GM12878 (cell line): ENCODE data around the gene STARD4. TPM values are rescaled to one million over a fixed set of nuclear protein-coding genes. Genes with fewer than 3 reads are reported as not detected.
A peak's percentile ranks its signal among the peaks of the same experiment; 100 is the strongest.

Source experiments
- ATAC-seq: fragments of 200-7000 bp; cut with Tn5 transposase; 3 replicates; pipeline ENCODE4 v1.9.1; 2020; ENCODE audit warnings: mild to moderate bottlenecking, moderate library complexity
- BruUV-seq: library from RNA; stranded (reverse); fragments of 400-500 nt; replicated peaks from 2 replicates; lab custom pipeline; 2021; lab: Mats Ljungman, UMichigan
- CTCF ChIA-PET: fragments of 300-600 bp; sonication (Branson Sonifier 250); formaldehyde crosslinking; extraction: SDS; loops from one replicate; lab custom pipeline; 2021; ENCODE audit warnings: inconsistent platforms; lab: Yijun Ruan, JAX
- POLR2A ChIA-PET: fragments of 350-600 bp; formaldehyde crosslinking; extraction: SDS; loops from one replicate; lab custom pipeline; 2021; ENCODE audit warnings: inconsistent platforms; lab: Charles Lee
- RAD21 ChIA-PET: fragments of 300-600 bp; sonication (Branson Sonifier 250); formaldehyde crosslinking; loops from one replicate; lab custom pipeline; 2023; ENCODE audit warnings: antibody characterized with exemption; ENCODE audit not compliant: unreplicated experiment; lab: Charles Lee
- SMC1A ChIA-PET: fragments of 300-600 bp; sonication (Branson Sonifier 250); formaldehyde crosslinking; loops from one replicate; lab custom pipeline; 2023; ENCODE audit not compliant: unreplicated experiment, uncharacterized antibody; lab: Charles Lee
- DNase-seq: peaks from one replicate; pipeline ENCODE4 v3.0.0-alpha.2; 2011; ENCODE audit warnings: low read depth, low spot score
- FAIRE-seq: peaks from 3 replicates; lab custom pipeline; 2011; peaks lifted over from hg19 to GRCh38; lab: Jason Lieb, UNC
- H2AFZ ChIP-seq: 2 replicates; pipeline ENCODE4 v1.6.0; 2011; ENCODE audit warnings: low read depth, low read length, control low read depth; ENCODE audit not compliant: control insufficient read depth
- H3K27ac ChIP-seq: 2 replicates; pipeline ENCODE4 v1.5.1; 2011; ENCODE audit warnings: control low read depth; ENCODE audit not compliant: control insufficient read depth, insufficient read depth
- H3K27me3 ChIP-seq, 2 experiments: replicated peaks in 1 of 2; 2 replicates each; pipeline versions ENCODE4 v1.6.0 to v1.6.1; 2011; ENCODE audit warnings: low read length in 1 of 2; ENCODE audit not compliant: control insufficient read depth in 2 of 2, insufficient read depth in 2 of 2
- H3K36me3 ChIP-seq, 2 experiments: 2 replicates each; pipeline ENCODE4 v1.5.1; 2011; ENCODE audit warnings: low read length in 1 of 2; ENCODE audit not compliant: control insufficient read depth in 2 of 2, insufficient read depth in 2 of 2
- H3K4me1 ChIP-seq: 2 replicates; pipeline ENCODE4 v1.6.1; 2011; ENCODE audit warnings: mild to moderate bottlenecking, low read length, moderate library complexity, mixed read lengths; ENCODE audit not compliant: control insufficient read depth, insufficient read depth
- H3K4me2 ChIP-seq: 2 replicates; pipeline ENCODE4 v1.6.0; 2011; ENCODE audit warnings: control low read depth; ENCODE audit not compliant: control insufficient read depth, insufficient read depth
- H3K4me3 ChIP-seq: fragments of 200-600 bp; sonication (generic); 2 replicates; pipeline ENCODE4 v1.5.1; 2016
- H3K79me2 ChIP-seq: 2 replicates; pipeline ENCODE4 v1.6.0; 2011; ENCODE audit warnings: low read length; ENCODE audit not compliant: control insufficient read depth, insufficient read depth
- H3K9ac ChIP-seq: 2 replicates; pipeline ENCODE4 v1.8.0; 2011; ENCODE audit warnings: low read length, control low read depth, mixed read lengths; ENCODE audit not compliant: control insufficient read depth, insufficient read depth
- H3K9me3 ChIP-seq: replicated peaks from 3 replicates; pipeline ENCODE4 v1.5.1; 2011; ENCODE audit warnings: mild to moderate bottlenecking, low read length; ENCODE audit not compliant: control insufficient read depth, insufficient read depth
- H4K20me1 ChIP-seq: 2 replicates; pipeline ENCODE4 v1.6.0; 2011; ENCODE audit not compliant: control insufficient read depth, insufficient read depth
- BCL11A ChIP-seq: IDR thresholded peaks from 2 replicates; pipeline ENCODE4 v1.6.1; 2011; ENCODE audit warnings: low read depth, low read length
- BHLHE40 ChIP-seq, 2 experiments: fragments of 450-650 bp in 1 of 2; IDR thresholded peaks; 2 replicates each; pipeline ENCODE4 v1.6.1; 2011 to 2017; ENCODE audit warnings: low read depth in 2 of 2, borderline replicate concordance in 1 of 2, improper control_type of control experiment in 1 of 2, low read length in 1 of 2, mild to moderate bottlenecking in 1 of 2
- DPF2 ChIP-seq: fragments of 450-650 bp; IDR thresholded peaks from 2 replicates; pipeline ENCODE4 v1.6.1; 2017; ENCODE audit warnings: mild to moderate bottlenecking
- FOXM1 ChIP-seq: IDR thresholded peaks from 2 replicates; pipeline ENCODE4 v1.6.1; 2012; ENCODE audit warnings: low read depth, mild to moderate bottlenecking, inconsistent platforms, low read length, moderate library complexity
- GATAD2B ChIP-seq: fragments of 450-650 bp; conservative IDR thresholded peaks from 2 replicates; pipeline ENCODE4 v1.6.1; 2017; ENCODE audit warnings: low read depth, mild to moderate bottlenecking, moderate library complexity
- IKZF2 ChIP-seq, 2 experiments: fragments of 450-650 bp; IDR thresholded peaks; 2 replicates each; pipeline ENCODE4 v1.6.1; 2017; ENCODE audit warnings: mild to moderate bottlenecking in 2 of 2, moderate library complexity in 2 of 2
- MTA2 ChIP-seq: fragments of 450-650 bp; IDR thresholded peaks from 2 replicates; pipeline ENCODE4 v1.6.1; 2016; ENCODE audit warnings: low read depth, mild to moderate bottlenecking, moderate library complexity
- NFIC ChIP-seq: IDR thresholded peaks from 2 replicates; pipeline ENCODE4 v1.6.1; 2012; ENCODE audit warnings: low read depth, mild to moderate bottlenecking, inconsistent platforms, low read length, moderate library complexity
- RELA ChIP-seq: fragments of 450-650 bp; IDR thresholded peaks from 2 replicates; pipeline ENCODE4 v1.8.0; 2014; ENCODE audit warnings: borderline replicate concordance; ENCODE audit not compliant: partially characterized antibody
- RUNX3 ChIP-seq: IDR thresholded peaks from 2 replicates; pipeline ENCODE4 v1.6.1; 2012; ENCODE audit warnings: low read length, inconsistent platforms
- TCF3 ChIP-seq: IDR thresholded peaks from 2 replicates; pipeline ENCODE4 v1.6.1; 2012; ENCODE audit warnings: low read depth, mild to moderate bottlenecking, low read length, borderline replicate concordance; ENCODE audit not compliant: insufficient read depth
- WGBS: methylation state at CpG from one replicate; pipeline ENCODE4 v1.1.6; 2016; ENCODE audit warnings: low lambda C conversion rate; ENCODE audit not compliant: insufficient replicate concordance, insufficient coverage; ENCODE audit errors: missing lambda C conversion rate; 5-methylcytosine and 5-hydroxymethylcytosine counted together
- in situ Hi-C: fragments of 300-500 bp; cut with MboI; formaldehyde crosslinking; loops from 9 replicates; pipeline ENCODE4 v1.14.3; 2018; ENCODE audit warnings: mixed read lengths
- intact Hi-C: fragments of 100-400 bp; cut with micrococcal nuclease; formaldehyde crosslinking; loops from one replicate; pipeline ENCODE4 v1.14.2; 2022; ENCODE audit not compliant: unreplicated experiment
- polyA plus RNA-seq, 11 experiments: library from polyadenylated mRNA; depleted of rRNA in 4 of 11; unstranded in 6 of 11; stranded (reverse) in 5 of 11; fragments of >200 nt; fragmentation: Nextera tagmentation in 4 of 11; fragmentation: Illumina TruSeq in 1 of 11; extraction: Ambion mirVana in 4 of 11; extraction: Trizol in 1 of 11; gene quantifications; 1 replicate in 1 of 11; 2 replicates in 10 of 11; pipeline versions ENCODE4 v1.2.1 to v1.2.3, GENCODE V29; 2011 to 2016; ENCODE audit warnings: inconsistent platforms in 2 of 11, missing spikeins in 2 of 11, low read depth in 1 of 11
- total RNA-seq, 4 experiments: library from RNA; depleted of rRNA in 3 of 4; stranded (reverse); fragments of >200 nt in 3 of 4; fragmentation: Illumina TruSeq in 1 of 4; extraction: Trizol in 1 of 4; gene quantifications; 2 replicates each; pipeline versions ENCODE4 v1.2.1 to v1.2.3, GENCODE V29; 2013 to 2021
- TF ChIP-seq, protein P1 (sequence below): fragments of 450-650 bp; formaldehyde crosslinking; IDR thresholded peaks from 2 replicates; pipeline ENCODE4 v1.4.0; 2020; ENCODE audit warnings: mild to moderate bottlenecking, moderate library complexity
- TF ChIP-seq, protein P2 (sequence below): fragments of 450-650 bp; IDR thresholded peaks from 2 replicates; pipeline ENCODE4 v1.6.1; 2017; ENCODE audit warnings: antibody characterized with exemption, mild to moderate bottlenecking, moderate library complexity
- TF ChIP-seq, protein P3 (sequence below): fragments of 450-650 bp; IDR thresholded peaks from 2 replicates; pipeline ENCODE4 v1.6.1; 2016; ENCODE audit warnings: mild to moderate bottlenecking

The STARD4 gene
- total and polyA plus RNA-seq, 10 of the 15 experiments (the other 5 are each of a cell fraction or from before 2014, with no cell fraction given): 41.9 to 190 (median 71.6) TPM

DNA sequence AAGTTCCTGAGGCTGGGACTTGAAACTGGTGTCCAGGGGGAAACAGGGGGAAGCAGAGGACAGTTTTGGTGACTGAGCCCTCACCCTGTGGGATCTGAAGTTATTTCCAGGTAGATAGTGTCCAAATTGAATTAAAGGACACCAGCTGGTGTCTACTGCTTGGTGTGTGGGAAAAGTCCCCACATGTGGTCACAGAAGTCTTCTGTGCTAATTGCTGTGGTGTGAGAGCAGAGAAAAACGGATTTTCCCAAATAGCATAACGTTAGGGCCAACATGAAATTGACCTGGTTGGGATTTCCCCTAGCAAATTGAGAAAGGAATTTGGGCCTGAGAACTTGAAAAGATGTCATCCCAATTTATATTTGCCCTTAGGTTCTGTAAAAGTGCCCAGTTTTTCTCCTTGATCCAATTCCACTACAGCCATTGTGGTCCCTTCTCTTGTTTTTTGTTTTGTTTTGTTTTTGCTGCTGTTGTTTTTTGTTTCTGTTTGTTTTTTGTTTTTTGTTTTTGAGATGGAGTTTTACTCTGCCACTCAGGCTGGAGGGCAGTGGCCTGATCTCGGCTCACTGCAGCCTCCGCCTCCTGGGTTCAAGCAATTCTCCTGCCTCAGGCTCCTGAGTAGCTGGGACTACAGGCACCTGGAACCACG lies 5.6 kb upstream of the STARD4 start:
- Histone ChIP-seq H3K4me3 (no peak overlapping the region), H4K20me1 (no peaks in the 10 kb centered on the region), H3K9ac (no peak overlapping the region), H3K36me3 (no peaks in the 10 kb centered on the region), H3K79me2 (peaks cover 2% of the 10 kb centered on the region), H3K27ac (peak overlapping the region; percentile 54), H3K4me1 (peaks cover 19% of the 10 kb centered on the region), H3K27me3 (no peaks in the 10 kb centered on the region), H3K9me3 (no peaks in the 10 kb centered on the region; the same call in 2 of the 3 replicates), H3K4me2 (peak overlapping the region; percentile 28; the same call in 1 of the 2 replicates), H2AFZ (peak overlapping the region; percentile 74)
- intact Hi-C loops: loop anchor here (10.0 kb wide), 1 partner anchor 1007 kb away; no protein-coding TSS in a partner anchor
- ATAC-seq (peak; percentile 81), DNase-seq (peak; percentile 64), FAIRE-seq (peak; percentile 41)
- ChIA-PET RAD21 (interaction anchor here (1.4 to 1.6 kb wide), 2 partner anchors 10 to 45 kb away, joined by 3 to 6 read pairs; no protein-coding TSS in a partner anchor), POLR2A (interaction anchor here (0.5 to 2.2 kb wide), 6 partner anchors 9 to 432 kb away, joined by 3 to 8 read pairs (median 4); no protein-coding TSS in a partner anchor), CTCF (interaction anchor here (1.1 to 7.7 kb wide), 4 partner anchors 10 to 657 kb away, joined by 3 to 80 read pairs (median 4); no protein-coding TSS in a partner anchor), SMC1A (interaction anchor here (0.8 to 1.8 kb wide), 4 partner anchors 8 to 239 kb away, joined by 3 to 10 read pairs (median 4); no protein-coding TSS in a partner anchor)
- no TSS peak for BruUV-seq
- 71% methylated on average over 5 of the region's 5 CpGs for WGBS
- in situ Hi-C loops: loop anchor here (25.0 kb wide), 2 partner anchors 781 to 1444 kb away; partner anchors contain the start of genes SLC25A46 and TMEM232
- TF ChIP-seq DPF2 (peak; percentile 52), BCL11A (peak; percentile 86), RUNX3 (peak; percentile 94), NFIC (peak; percentile 65; the same call in 1 of the 2 replicates), GATAD2B (peak; percentile 71), TCF3 (no peak), FOXM1 (peak; percentile 73; the same call in 1 of the 2 replicates), BHLHE40 (IDR thresholded peaks at IDR 0.05; ENCODE audit: borderline replicate concordance in 1 of 2, low read depth in 2 of 2, low read length in 1 of 2) (peak in 1 of 2 experiments; percentile 19; a peak in 1 of 4 replicates), IKZF2 (IDR thresholded peaks at IDR 0.05) (peak; percentile 86 to 88), MTA2 (peak; percentile 91), RELA (peak; percentile 23)
- TF ChIP-seq, protein P1, sequence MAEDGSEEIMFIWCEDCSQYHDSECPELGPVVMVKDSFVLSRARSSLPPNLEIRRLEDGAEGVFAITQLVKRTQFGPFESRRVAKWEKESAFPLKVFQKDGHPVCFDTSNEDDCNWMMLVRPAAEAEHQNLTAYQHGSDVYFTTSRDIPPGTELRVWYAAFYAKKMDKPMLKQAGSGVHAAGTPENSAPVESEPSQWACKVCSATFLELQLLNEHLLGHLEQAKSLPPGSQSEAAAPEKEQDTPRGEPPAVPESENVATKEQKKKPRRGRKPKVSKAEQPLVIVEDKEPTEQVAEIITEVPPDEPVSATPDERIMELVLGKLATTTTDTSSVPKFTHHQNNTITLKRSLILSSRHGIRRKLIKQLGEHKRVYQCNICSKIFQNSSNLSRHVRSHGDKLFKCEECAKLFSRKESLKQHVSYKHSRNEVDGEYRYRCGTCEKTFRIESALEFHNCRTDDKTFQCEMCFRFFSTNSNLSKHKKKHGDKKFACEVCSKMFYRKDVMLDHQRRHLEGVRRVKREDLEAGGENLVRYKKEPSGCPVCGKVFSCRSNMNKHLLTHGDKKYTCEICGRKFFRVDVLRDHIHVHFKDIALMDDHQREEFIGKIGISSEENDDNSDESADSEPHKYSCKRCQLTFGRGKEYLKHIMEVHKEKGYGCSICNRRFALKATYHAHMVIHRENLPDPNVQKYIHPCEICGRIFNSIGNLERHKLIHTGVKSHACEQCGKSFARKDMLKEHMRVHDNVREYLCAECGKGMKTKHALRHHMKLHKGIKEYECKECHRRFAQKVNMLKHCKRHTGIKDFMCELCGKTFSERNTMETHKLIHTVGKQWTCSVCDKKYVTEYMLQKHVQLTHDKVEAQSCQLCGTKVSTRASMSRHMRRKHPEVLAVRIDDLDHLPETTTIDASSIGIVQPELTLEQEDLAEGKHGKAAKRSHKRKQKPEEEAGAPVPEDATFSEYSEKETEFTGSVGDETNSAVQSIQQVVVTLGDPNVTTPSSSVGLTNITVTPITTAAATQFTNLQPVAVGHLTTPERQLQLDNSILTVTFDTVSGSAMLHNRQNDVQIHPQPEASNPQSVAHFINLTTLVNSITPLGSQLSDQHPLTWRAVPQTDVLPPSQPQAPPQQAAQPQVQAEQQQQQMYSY (CRISPR knock-in tag): no peak
- TF ChIP-seq, protein P2, sequence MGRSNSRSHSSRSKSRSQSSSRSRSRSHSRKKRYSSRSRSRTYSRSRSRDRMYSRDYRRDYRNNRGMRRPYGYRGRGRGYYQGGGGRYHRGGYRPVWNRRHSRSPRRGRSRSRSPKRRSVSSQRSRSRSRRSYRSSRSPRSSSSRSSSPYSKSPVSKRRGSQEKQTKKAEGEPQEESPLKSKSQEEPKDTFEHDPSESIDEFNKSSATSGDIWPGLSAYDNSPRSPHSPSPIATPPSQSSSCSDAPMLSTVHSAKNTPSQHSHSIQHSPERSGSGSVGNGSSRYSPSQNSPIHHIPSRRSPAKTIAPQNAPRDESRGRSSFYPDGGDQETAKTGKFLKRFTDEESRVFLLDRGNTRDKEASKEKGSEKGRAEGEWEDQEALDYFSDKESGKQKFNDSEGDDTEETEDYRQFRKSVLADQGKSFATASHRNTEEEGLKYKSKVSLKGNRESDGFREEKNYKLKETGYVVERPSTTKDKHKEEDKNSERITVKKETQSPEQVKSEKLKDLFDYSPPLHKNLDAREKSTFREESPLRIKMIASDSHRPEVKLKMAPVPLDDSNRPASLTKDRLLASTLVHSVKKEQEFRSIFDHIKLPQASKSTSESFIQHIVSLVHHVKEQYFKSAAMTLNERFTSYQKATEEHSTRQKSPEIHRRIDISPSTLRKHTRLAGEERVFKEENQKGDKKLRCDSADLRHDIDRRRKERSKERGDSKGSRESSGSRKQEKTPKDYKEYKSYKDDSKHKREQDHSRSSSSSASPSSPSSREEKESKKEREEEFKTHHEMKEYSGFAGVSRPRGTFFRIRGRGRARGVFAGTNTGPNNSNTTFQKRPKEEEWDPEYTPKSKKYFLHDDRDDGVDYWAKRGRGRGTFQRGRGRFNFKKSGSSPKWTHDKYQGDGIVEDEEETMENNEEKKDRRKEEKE: no peak
- TF ChIP-seq, protein P3, sequence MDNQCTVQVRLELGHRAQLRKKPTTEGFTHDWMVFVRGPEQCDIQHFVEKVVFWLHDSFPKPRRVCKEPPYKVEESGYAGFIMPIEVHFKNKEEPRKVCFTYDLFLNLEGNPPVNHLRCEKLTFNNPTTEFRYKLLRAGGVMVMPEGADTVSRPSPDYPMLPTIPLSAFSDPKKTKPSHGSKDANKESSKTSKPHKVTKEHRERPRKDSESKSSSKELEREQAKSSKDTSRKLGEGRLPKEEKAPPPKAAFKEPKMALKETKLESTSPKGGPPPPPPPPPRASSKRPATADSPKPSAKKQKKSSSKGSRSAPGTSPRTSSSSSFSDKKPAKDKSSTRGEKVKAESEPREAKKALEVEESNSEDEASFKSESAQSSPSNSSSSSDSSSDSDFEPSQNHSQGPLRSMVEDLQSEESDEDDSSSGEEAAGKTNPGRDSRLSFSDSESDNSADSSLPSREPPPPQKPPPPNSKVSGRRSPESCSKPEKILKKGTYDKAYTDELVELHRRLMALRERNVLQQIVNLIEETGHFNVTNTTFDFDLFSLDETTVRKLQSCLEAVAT: peak; percentile 41; the same call in 1 of the 2 replicates
